Testis (tissue), 2 donors: ENCODE measurements around the gene EFEMP1.
"Not testable (repeated sequence)": the region's sequence is repeated elsewhere in the genome, so short reads cannot be mapped to it uniquely, and the experiment has no call there.

ENCODE experiments used
- POLR2A ChIP-seq: fragments of 450-650 bp; IDR thresholded peaks from one replicate; pipeline ENCODE4 v1.6.1; 2017; ENCODE audit warnings: antibody characterized with exemption, mild to moderate bottlenecking, moderate library complexity
- TF ChIP-seq, protein P1 (sequence below), 3 experiments: fragments of 450-650 bp in 2 of 3; fragments of 200-600 bp in 1 of 3; sonication (generic) in 1 of 3; IDR thresholded peaks; one replicate each; pipeline ENCODE4 v1.5.1; 2016 to 2019; ENCODE audit warnings: antibody characterized with exemption in 3 of 3, mild to moderate bottlenecking in 2 of 3, moderate library complexity in 1 of 3

DNA sequence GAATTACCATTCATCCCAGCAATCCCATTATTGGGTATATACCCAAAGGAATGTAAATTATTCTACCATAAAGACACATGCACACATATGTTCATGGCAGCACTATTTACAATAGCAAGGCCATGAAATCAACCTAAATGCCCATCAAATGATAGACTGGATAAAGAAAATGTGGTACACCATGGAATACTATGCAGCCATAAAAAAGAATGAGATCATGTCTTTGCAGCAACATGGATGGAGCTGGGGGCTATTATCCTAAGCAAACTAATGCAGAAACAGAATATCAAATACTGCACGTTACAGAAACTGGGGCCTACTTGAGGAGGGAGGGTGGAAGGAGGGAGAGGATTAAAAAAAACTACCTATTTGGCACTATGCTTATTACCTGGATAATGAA is 85.5 kb downstream of the EFEMP1 start:
- TF ChIP-seq, protein P1, sequence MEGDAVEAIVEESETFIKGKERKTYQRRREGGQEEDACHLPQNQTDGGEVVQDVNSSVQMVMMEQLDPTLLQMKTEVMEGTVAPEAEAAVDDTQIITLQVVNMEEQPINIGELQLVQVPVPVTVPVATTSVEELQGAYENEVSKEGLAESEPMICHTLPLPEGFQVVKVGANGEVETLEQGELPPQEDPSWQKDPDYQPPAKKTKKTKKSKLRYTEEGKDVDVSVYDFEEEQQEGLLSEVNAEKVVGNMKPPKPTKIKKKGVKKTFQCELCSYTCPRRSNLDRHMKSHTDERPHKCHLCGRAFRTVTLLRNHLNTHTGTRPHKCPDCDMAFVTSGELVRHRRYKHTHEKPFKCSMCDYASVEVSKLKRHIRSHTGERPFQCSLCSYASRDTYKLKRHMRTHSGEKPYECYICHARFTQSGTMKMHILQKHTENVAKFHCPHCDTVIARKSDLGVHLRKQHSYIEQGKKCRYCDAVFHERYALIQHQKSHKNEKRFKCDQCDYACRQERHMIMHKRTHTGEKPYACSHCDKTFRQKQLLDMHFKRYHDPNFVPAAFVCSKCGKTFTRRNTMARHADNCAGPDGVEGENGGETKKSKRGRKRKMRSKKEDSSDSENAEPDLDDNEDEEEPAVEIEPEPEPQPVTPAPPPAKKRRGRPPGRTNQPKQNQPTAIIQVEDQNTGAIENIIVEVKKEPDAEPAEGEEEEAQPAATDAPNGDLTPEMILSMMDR (IDR thresholded peaks at IDR 0.05), result not testable (repeated sequence)
- not testable (repeated sequence) for TF ChIP-seq POLR2A
